Ishikawa (cell line): ENCODE results near the gene KLF2.
A peak's percentile ranks its signal among the peaks of the same experiment; 100 is the strongest.

Source experiments
- CEBPB ChIP-seq: IDR thresholded peaks from 2 replicates; pipeline ENCODE4 v1.6.1; 2012
- CREB1 ChIP-seq: IDR thresholded peaks from 2 replicates; pipeline ENCODE4 v1.6.1; 2012; ENCODE audit warnings: low read depth
- EGR1 ChIP-seq: IDR thresholded peaks from 2 replicates; pipeline ENCODE4 v1.6.1; 2012
- EP300 ChIP-seq: IDR thresholded peaks from 2 replicates; pipeline ENCODE4 v1.6.1; 2012; ENCODE audit warnings: borderline replicate concordance
- FOXM1 ChIP-seq: IDR thresholded peaks from 2 replicates; pipeline ENCODE4 v1.6.1; 2012; ENCODE audit warnings: low read depth, borderline replicate concordance
- NFIC ChIP-seq: IDR thresholded peaks from 2 replicates; pipeline ENCODE4 v1.6.1; 2012
- RAD21 ChIP-seq: IDR thresholded peaks from 2 replicates; pipeline ENCODE4 v1.6.1; 2012; ENCODE audit warnings: low read depth
- TAF1 ChIP-seq: IDR thresholded peaks from 2 replicates; pipeline ENCODE4 v1.6.1; 2012; ENCODE audit warnings: low read depth, mild to moderate bottlenecking
- TCF12 ChIP-seq: IDR thresholded peaks from 2 replicates; pipeline ENCODE4 v1.6.1; 2012; ENCODE audit warnings: low read depth
- TEAD4 ChIP-seq: IDR thresholded peaks from 2 replicates; pipeline ENCODE4 v1.6.1; 2012
- YY1 ChIP-seq: IDR thresholded peaks from 2 replicates; pipeline ENCODE4 v1.6.1; 2012; ENCODE audit warnings: low read depth
- ZBTB7A ChIP-seq: IDR thresholded peaks from 2 replicates; pipeline ENCODE4 v1.6.1; 2012; ENCODE audit warnings: low read depth
- TF ChIP-seq, protein P1 (sequence below): IDR thresholded peaks from 2 replicates; pipeline ENCODE4 v1.6.1; 2012
- TF ChIP-seq, protein P2 (sequence below): IDR thresholded peaks from 2 replicates; pipeline ENCODE4 v1.6.1; 2012; ENCODE audit warnings: low read depth, mild to moderate bottlenecking
- TF ChIP-seq, protein P3 (sequence below): IDR thresholded peaks from 2 replicates; pipeline ENCODE4 v1.6.1; 2012

Gene KLF2

DNA sequence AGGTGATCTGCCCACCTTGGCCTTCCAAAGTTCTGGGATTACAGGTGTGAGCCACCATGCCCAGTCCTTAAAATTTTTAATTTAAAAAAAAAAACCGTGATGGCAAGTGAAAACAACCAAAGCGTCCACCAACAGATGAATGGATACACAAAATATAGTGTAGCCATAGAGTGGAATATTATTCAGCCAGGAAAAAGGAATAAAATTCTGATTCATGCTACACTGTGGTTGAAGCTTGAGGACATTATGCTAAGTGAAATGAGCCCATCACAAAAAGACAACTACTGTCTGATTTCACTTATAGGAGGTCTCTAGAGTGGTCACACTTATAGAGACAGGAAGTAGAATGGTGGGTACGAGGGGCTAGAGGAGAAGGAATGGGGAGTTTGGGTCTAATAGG is 26.3 kb upstream of the KLF2 start:
- no peak for TF ChIP-seq TCF12
- TF ChIP-seq, protein P1, sequence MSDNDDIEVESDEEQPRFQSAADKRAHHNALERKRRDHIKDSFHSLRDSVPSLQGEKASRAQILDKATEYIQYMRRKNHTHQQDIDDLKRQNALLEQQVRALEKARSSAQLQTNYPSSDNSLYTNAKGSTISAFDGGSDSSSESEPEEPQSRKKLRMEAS, result no peak
- no peak for TF ChIP-seq FOXM1
- TF ChIP-seq, protein P2, sequence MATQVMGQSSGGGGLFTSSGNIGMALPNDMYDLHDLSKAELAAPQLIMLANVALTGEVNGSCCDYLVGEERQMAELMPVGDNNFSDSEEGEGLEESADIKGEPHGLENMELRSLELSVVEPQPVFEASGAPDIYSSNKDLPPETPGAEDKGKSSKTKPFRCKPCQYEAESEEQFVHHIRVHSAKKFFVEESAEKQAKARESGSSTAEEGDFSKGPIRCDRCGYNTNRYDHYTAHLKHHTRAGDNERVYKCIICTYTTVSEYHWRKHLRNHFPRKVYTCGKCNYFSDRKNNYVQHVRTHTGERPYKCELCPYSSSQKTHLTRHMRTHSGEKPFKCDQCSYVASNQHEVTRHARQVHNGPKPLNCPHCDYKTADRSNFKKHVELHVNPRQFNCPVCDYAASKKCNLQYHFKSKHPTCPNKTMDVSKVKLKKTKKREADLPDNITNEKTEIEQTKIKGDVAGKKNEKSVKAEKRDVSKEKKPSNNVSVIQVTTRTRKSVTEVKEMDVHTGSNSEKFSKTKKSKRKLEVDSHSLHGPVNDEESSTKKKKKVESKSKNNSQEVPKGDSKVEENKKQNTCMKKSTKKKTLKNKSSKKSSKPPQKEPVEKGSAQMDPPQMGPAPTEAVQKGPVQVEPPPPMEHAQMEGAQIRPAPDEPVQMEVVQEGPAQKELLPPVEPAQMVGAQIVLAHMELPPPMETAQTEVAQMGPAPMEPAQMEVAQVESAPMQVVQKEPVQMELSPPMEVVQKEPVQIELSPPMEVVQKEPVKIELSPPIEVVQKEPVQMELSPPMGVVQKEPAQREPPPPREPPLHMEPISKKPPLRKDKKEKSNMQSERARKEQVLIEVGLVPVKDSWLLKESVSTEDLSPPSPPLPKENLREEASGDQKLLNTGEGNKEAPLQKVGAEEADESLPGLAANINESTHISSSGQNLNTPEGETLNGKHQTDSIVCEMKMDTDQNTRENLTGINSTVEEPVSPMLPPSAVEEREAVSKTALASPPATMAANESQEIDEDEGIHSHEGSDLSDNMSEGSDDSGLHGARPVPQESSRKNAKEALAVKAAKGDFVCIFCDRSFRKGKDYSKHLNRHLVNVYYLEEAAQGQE, result no peak
- no peak for TF ChIP-seq ZBTB7A
- TF ChIP-seq TAF1, result no peak
- no peak for TF ChIP-seq TEAD4
- TF ChIP-seq NFIC, result no peak
- no peak for TF ChIP-seq EGR1
- no peak for TF ChIP-seq EP300
- no peak for TF ChIP-seq CREB1
- TF ChIP-seq, protein P3, sequence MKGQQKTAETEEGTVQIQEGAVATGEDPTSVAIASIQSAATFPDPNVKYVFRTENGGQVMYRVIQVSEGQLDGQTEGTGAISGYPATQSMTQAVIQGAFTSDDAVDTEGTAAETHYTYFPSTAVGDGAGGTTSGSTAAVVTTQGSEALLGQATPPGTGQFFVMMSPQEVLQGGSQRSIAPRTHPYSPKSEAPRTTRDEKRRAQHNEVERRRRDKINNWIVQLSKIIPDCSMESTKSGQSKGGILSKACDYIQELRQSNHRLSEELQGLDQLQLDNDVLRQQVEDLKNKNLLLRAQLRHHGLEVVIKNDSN, result no peak
- no peak for TF ChIP-seq CEBPB
- no peak for TF ChIP-seq RAD21
- TF ChIP-seq YY1, result no peak

DNA sequence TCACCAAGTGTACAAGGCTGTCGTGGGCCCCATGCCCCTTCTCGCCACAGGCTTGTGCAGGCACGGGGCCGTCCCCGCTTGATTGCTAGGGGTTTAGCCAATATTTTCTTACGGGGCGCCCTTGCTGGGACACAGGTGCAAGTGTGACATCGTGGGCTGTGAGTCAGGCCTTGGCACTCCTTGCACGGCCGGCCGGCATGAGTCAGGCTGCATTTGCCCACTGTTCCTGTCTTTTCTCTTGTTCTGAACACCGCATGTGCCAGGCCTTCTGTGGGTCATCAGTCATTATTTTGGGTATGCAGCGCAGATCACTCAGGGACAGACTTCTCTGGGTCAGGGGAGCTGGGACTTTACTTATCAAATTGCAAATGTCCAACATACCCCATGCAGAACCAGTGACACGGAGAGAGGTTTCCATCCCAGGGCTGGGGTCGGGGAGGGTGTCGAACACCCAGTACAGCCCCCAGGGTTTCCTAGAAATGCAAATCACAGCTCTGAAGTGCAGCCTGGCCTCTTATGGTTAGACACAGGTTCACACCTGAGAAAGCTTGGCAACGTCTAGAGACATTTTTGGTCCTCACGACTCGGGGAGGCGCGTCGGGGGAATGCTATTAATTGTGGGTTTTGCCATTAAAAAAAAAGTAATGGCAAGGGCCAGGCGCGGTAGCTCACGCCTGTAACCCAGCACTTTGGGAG is 22.5 kb upstream of the KLF2 start:
- no peak for TF ChIP-seq CREB1
- peak; percentile 27; the same call in 1 of the 2 replicates for TF ChIP-seq TCF12

DNA sequence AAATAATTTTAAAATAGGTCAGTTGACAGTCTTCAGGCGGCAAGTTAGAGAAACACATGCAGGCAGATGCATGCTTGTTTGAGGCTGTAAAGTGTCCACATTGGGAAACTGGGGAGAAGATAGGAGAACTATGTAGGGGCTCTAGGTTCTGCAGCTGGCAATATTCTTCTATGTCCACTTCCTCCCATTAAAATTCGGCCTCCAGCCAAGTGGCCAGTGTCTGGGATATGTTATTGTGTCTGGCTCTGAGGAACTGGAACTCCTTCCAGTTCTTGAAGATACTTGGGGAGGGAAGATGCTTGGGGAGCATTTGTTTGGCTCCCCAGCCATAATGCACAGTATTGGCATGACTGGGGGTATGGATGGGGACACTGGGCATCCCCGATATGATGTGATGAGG is 20.9 kb upstream of the KLF2 start:
- TF ChIP-seq CREB1, result no peak
- TF ChIP-seq, protein P3, result no peak
- TF ChIP-seq NFIC, result no peak
- TF ChIP-seq CEBPB, result no peak
- TF ChIP-seq, protein P1, result no peak
- TF ChIP-seq RAD21, result no peak
- TF ChIP-seq TCF12, result no peak

DNA sequence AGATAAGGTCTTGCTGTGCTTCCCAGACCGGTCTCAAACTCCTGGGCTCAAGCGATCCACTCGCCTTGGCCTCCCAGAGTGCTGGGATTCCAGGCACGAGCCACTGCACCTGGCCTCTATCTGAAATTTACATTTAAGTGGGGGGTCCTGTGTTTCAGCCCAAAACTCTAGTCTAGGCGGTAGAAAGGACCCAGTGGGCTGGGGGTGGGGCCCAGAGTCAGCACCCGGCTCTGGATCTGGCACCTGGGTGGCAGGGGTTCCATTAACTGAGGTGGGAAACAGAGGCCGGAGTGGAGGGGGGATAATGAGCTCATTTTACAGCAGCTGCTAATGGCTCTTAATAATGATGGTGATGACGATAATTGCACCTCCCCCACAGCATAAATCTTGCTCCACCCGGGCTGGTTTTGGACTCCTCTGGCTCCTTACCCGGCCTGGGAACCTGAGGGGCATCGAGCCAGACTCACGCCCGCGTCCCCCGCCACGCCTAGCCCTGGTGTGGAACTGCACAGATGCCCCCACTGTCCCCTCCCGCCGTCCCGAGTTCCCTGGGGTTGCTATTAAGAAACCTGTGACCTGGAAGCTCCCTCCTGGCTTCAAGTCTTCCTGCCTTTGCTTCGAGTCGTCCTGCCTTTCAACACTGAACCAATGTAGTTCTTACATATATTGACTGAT is 17.8 kb upstream of the KLF2 start:
- no peak for TF ChIP-seq FOXM1
- no peak for TF ChIP-seq YY1
- TF ChIP-seq, protein P3, result no peak
- no peak for TF ChIP-seq CEBPB
- no peak for TF ChIP-seq CREB1
- TF ChIP-seq TEAD4, result no peak
- TF ChIP-seq TCF12, result no peak
- no peak for TF ChIP-seq TAF1
- no peak for TF ChIP-seq NFIC
- no peak for TF ChIP-seq EGR1
- TF ChIP-seq EP300, result no peak
- no peak for TF ChIP-seq RAD21
- TF ChIP-seq ZBTB7A, result no peak
- TF ChIP-seq, protein P2, result no peak
- TF ChIP-seq, protein P1, result no peak

DNA sequence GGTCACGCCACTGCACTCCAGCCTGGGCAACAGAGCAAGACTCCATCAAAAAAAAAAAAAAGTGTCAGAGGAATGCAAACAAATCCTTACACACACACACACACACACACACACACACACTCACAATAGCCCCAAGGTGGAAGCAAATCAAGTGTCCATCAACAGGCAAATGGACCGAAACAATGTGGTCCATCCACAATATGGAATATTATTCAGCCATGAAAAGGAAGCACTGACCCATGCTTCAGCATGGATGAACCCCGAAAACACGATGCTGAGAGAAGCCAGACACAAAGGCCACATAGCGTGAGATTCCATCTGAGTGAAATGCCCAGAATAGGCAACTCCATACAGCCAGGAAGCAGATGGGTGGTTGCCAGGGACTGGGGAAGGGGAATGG is 16.5 kb upstream of the KLF2 start:
- TF ChIP-seq EGR1 (no peak), EP300 (no peak), FOXM1 (no peak), YY1 (no peak), NFIC (no peak), TAF1 (no peak), ZBTB7A (no peak), TEAD4 (no peak), RAD21 (no peak), TCF12 (no peak), CEBPB (no peak)
- TF ChIP-seq, protein P1, result no peak
- TF ChIP-seq, protein P3, result no peak
- TF ChIP-seq, protein P2, result no peak
